Measurements from ENCODE around the gene DCAF16.

DCAF16 gene

GRCh38 chr4:17805580-17806155 is 4.9 kb downstream of the DCAF16 start:
- no peaks in the 10 kb centered on the region for H3K9me3 Mint-ChIP-seq
- H3K36me3 Mint-ChIP-seq: peaks cover 85% of the 10 kb centered on the region
- H3K27ac Mint-ChIP-seq: peak overlapping the region; percentile 60
- H3K4me3 Mint-ChIP-seq: no peak overlapping the region
- DNase-seq (ENCODE audit: low spot score in 2 of 2) (no peak), ATAC-seq (peak; percentile 41)
- peaks cover 43% of the 10 kb centered on the region for H3K4me1 Mint-ChIP-seq

DNA sequence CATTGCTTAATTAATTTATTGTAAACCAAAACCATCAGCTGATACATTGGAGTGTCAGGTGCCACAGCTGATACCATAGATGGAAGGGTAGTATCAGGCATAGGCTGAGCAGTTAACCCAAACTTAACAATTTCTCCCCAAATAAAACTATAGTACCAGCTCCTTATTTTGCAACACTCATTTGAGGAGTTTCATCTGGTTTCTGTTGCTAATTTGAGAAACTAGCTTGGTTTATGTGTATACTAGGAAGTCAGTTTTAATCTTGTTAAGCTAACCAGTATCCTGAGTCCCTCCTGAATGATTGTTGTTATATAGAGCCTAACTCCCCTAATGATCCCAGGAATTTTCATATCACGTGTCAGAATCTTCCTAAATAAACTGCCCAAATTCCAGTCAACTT is 12.7 kb downstream of the DCAF16 start:
- H3K9me3 Mint-ChIP-seq: no peaks in the 10 kb centered on the region
- peak; percentile 47 for ATAC-seq
- peaks cover 60% of the 10 kb centered on the region for H3K36me3 Mint-ChIP-seq
- no peaks in the 10 kb centered on the region for H3K4me1 Mint-ChIP-seq
- no peak overlapping the region for H3K4me3 Mint-ChIP-seq
- H3K27ac Mint-ChIP-seq: peak overlapping the region; percentile 67
- DNase-seq (ENCODE audit: low spot score in 2 of 2): no peak

DNA sequence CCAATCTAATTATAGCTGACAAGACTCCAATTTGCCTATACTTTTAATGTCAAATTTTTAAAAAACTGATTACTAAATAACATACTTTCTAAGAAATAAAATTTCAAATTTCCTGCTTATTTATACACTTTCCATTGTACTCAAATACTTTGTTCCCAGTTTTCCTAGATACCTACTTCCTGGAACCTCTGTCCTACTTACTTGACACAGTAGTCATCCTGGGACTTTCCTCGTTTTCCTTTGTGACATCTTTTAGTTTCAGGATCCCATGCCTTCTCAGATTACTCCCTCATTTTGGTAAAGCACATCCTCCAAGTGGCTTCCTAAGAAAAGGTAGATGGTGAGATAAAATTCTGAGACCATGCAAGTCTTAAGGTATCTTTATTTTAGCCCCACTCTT is 15.8 kb downstream of the DCAF16 start:
- no peaks in the 10 kb centered on the region for H3K9me3 Mint-ChIP-seq
- peaks cover 29% of the 10 kb centered on the region for H3K36me3 Mint-ChIP-seq
- H3K27ac Mint-ChIP-seq: no peak overlapping the region
- no peak overlapping the region for H3K4me3 Mint-ChIP-seq
- DNase-seq (ENCODE audit: low spot score in 2 of 2): no peak
- H3K4me1 Mint-ChIP-seq: no peaks in the 10 kb centered on the region
- no peak for ATAC-seq

- no peak for DNase-seq (ENCODE audit: low spot score in 2 of 2)
- Mint-ChIP-seq H3K36me3 (peaks cover 6% of the 10 kb centered on the region), H3K4me3 (no peak overlapping the region)
Observed at GRCh38 chr4:17788956-17789355, 21.6 kb downstream of the DCAF16 start.

DNA sequence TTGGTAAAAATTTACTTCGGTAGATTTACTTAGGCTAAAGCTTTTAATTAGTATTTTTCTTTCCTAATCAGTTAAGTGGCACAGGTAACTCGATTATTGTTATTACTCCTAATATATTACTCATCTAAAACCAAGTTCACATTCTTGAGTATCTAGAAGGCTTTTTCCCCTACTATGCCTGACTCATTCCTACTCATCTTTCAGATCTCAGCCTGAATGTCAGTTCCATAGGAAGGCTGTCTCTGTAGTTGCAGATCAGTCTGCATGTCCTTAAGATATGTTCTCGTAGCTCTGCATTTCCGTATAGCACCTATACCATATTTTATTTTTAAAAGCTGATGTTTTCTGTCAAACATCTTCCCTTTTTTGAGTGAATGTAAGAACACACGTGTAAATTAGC is 23.2 kb downstream of the DCAF16 start:
- ATAC-seq: no peak
- Mint-ChIP-seq H3K9me3 (no peaks in the 10 kb centered on the region), H3K36me3 (no peaks in the 10 kb centered on the region), H3K4me3 (no peak overlapping the region), H3K4me1 (no peaks in the 10 kb centered on the region), H3K27ac (no peak overlapping the region)
- DNase-seq (ENCODE audit: low spot score in 2 of 2): no peak

More at GRCh38 chr4:17788956-17789355, 21.6 kb downstream of the DCAF16 start:
- H3K27ac Mint-ChIP-seq: no peak overlapping the region
- H3K4me1 Mint-ChIP-seq: no peaks in the 10 kb centered on the region
- ATAC-seq: no peak
- no peaks in the 10 kb centered on the region for H3K9me3 Mint-ChIP-seq

DNA sequence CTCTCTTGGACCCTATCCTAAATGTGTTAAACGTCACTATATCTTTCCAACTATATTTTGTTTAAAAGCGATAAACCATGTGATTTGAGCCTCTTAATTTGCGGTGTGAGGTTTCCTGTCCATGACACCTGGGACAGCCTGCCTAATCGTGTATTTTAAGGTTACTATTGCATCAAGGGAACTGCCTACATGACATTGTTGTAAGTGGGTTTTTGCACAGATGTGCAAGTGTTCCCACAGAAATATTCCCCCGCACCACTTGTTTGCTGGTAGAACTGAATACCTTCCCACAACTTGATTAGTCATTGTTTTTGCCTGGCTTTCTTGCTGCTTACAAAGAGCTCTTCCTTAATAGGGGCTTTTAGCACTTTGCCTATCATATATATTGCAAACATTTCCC is 24.0 kb downstream of the DCAF16 start:
- Mint-ChIP-seq H3K4me3 (no peak overlapping the region), H3K9me3 (no peaks in the 10 kb centered on the region), H3K4me1 (peaks cover 7% of the 10 kb centered on the region), H3K27ac (no peak overlapping the region), H3K36me3 (no peaks in the 10 kb centered on the region)
- ATAC-seq: no peak
- DNase-seq (ENCODE audit: low spot score in 2 of 2): no peak

DNA sequence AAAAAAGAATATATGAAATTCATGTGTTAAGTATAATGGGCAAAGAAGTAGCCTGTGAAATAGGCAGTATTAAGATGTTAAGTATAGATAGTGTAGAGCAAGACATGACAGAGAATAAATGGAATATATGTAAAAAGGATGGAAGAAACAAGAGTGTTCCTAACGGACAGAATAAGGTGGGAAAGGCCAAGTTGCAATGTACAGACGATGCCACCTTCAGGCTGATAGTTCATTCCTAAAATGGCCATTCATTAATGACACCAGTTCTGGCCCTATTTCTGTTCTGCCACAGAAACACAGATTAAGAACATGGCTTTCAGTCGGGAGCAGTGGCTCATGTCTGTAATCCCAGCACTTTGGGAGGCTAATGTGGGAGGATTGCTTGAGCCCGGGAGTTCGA is 24.7 kb downstream of the DCAF16 start:
- H3K27ac Mint-ChIP-seq: no peak overlapping the region
- H3K36me3 Mint-ChIP-seq: no peaks in the 10 kb centered on the region

GRCh38 chr4:17781300-17782287 is 29.0 kb downstream of the DCAF16 start, which contains the start of gene FAM184B:
FAM184B (minus strand) TSS chr4:17781621; CDS start chr4:17781299, 322 bp downstream.
- ATAC-seq (no peak), DNase-seq (ENCODE audit: low spot score in 2 of 2) (no peak)
- Mint-ChIP-seq H3K36me3 (no peaks in the 10 kb centered on the region), H3K4me3 (peak within 1 kb of the TSS; percentile 9), H3K27ac (no peak within 1 kb of the TSS), H3K4me1 (peaks cover 10% of the 10 kb centered on the region), H3K9me3 (no peaks in the 10 kb centered on the region)

More for the DNA sequence above, 24.7 kb downstream of the DCAF16 start:
- Mint-ChIP-seq H3K4me3 (no peak overlapping the region), H3K4me1 (peaks cover 10% of the 10 kb centered on the region), H3K9me3 (no peaks in the 10 kb centered on the region)
- DNase-seq (ENCODE audit: low spot score in 2 of 2): no peak
- no peak for ATAC-seq

- Mint-ChIP-seq H3K4me3 (no peak overlapping the region), H3K36me3 (no peaks in the 10 kb centered on the region), H3K4me1 (peaks cover 10% of the 10 kb centered on the region), H3K27ac (no peak overlapping the region), H3K9me3 (no peaks in the 10 kb centered on the region)
- ATAC-seq (no peak), DNase-seq (ENCODE audit: low spot score in 2 of 2) (no peak)
Observed at GRCh38 chr4:17780501-17781299, 29.9 kb downstream of the DCAF16 start.

DNA sequence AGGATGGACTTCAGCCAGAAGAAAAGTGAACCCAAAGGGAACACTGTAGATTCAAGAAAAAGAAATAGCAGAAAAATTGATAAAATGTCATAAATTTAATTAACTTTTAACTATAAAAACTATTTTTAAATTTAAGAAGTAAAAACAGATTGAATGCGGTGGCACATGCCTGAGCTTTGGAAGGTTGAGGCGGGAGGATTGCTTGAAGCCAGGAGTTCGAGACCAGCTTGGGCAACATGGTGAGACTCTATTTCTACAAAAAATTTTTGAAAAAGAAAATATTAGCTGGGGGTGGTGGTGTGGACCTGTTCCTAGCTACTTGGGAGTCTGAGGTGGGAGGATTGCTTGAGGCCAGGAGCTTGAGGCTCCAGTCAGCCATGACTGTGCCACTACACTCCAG is 32.1 kb downstream of the DCAF16 start:
- H3K36me3 Mint-ChIP-seq: no peaks in the 10 kb centered on the region
- no peak overlapping the region for H3K4me3 Mint-ChIP-seq
- H3K4me1 Mint-ChIP-seq: peaks cover 10% of the 10 kb centered on the region
- H3K27ac Mint-ChIP-seq: no peak overlapping the region
- no peaks in the 10 kb centered on the region for H3K9me3 Mint-ChIP-seq
- ATAC-seq: no peak
- DNase-seq (ENCODE audit: low spot score in 2 of 2): no peak

GRCh38 chr4:17773135-17773698 is 37.3 kb downstream of the DCAF16 start:
- Mint-ChIP-seq H3K27ac (no peak overlapping the region), H3K4me1 (no peaks in the 10 kb centered on the region), H3K4me3 (no peak overlapping the region), H3K36me3 (no peaks in the 10 kb centered on the region), H3K9me3 (no peaks in the 10 kb centered on the region)
- ATAC-seq: no peak
- DNase-seq (ENCODE audit: low spot score in 2 of 2): no peak

GRCh38 chr4:17771284-17771908 is 39.2 kb downstream of the DCAF16 start:
- ATAC-seq (no peak), DNase-seq (ENCODE audit: low spot score in 2 of 2) (no peak)
- Mint-ChIP-seq H3K4me1 (no peaks in the 10 kb centered on the region), H3K9me3 (no peaks in the 10 kb centered on the region), H3K36me3 (no peaks in the 10 kb centered on the region), H3K27ac (no peak overlapping the region), H3K4me3 (no peak overlapping the region)

GRCh38 chr4:17770845-17771244 is 39.7 kb downstream of the DCAF16 start:
- no peak overlapping the region for H3K27ac Mint-ChIP-seq
- ATAC-seq (no peak), DNase-seq (ENCODE audit: low spot score in 2 of 2) (no peak)
- H3K4me1 Mint-ChIP-seq: peaks cover 2% of the 10 kb centered on the region
- H3K9me3 Mint-ChIP-seq: no peaks in the 10 kb centered on the region
- no peak overlapping the region for H3K4me3 Mint-ChIP-seq
- H3K36me3 Mint-ChIP-seq: no peaks in the 10 kb centered on the region

DNA sequence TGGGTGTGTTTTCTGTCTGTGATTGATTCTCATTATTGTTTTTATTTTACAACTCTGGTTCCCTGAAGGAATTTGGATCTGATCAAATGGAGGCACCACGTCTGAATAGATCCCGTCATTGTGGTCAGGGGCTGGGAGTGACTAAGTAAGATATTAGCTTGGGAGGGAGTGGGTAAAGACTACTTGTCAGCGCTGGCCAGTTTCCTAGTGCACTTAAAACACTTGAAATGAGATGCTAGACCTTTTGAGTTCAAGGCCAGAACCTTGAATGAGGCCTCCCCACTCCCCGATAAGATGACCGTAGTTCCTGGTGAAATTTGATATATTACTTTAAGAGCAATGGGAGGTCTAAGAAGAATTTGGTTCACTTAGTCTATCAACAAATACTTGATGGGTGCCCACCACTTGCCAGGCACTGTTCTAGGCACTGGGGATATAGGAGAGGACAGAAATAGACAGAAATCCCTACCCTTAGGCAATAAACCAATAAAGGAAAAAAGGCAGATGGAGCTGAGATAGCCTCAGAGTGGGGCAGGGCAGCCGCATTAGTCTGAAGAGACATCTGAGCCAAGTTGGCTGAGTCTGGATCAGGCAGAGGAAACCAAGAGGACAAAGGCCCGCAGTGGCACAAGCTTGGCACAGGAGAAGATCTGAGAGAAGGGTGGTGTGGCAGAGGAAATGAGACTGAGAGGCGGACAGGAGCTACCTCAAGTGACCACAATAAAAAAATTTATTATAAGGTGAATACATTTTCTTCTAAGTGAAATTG is 41.0 kb downstream of the DCAF16 start:
- Mint-ChIP-seq H3K9me3 (no peaks in the 10 kb centered on the region), H3K27ac (no peak overlapping the region), H3K36me3 (no peaks in the 10 kb centered on the region), H3K4me3 (no peak overlapping the region), H3K4me1 (peaks cover 7% of the 10 kb centered on the region)
- ATAC-seq (no peak), DNase-seq (ENCODE audit: low spot score in 2 of 2) (no peak)

Data from stimulated activated effector memory CD8-positive, alpha-beta T cell treated with anti-CD3 and anti-CD28 coated beads, Interleukin-12 subunit alpha, Interleukin-12 subunit beta, amount 100 ng/mL, for 72 hours (primary cell).